ENCODE measurements around the gene SH3D19.
A peak's percentile ranks its signal among the peaks of the same experiment; 100 is the strongest.
"Not testable (repeated sequence)": the region's sequence is repeated elsewhere in the genome, so short reads cannot be mapped to it uniquely, and the experiment has no call there.

SH3D19 gene

GRCh38 chr4:151325949-151326246 is 493 bp upstream of the SH3D19 start:
- Mint-ChIP-seq H3K4me3 (no peak overlapping the region), H3K4me1 (peaks cover 6% of the 10 kb centered on the region), H3K36me3 (no peaks in the 10 kb centered on the region), H3K9me3 (peaks cover 10% of the 10 kb centered on the region), H3K27me3 (peaks cover 40% of the 10 kb centered on the region), H3K27ac (no peak overlapping the region)
- ATAC-seq: no peak

- Mint-ChIP-seq H3K4me1 (peaks cover 6% of the 10 kb centered on the region), H3K36me3 (no peaks in the 10 kb centered on the region), H3K27me3 (peaks cover 48% of the 10 kb centered on the region), H3K9me3 (peaks cover 7% of the 10 kb centered on the region), H3K4me3 (no peak overlapping the region), H3K27ac (no peak overlapping the region)
- ATAC-seq: peak; percentile 39
These were observed 674 bp downstream of the SH3D19 start for GRCh38 chr4:151324752-151325110.

GRCh38 chr4:151324124-151324751 is 1.2 kb downstream of the SH3D19 start:
- no peaks in the 10 kb centered on the region for H3K36me3 Mint-ChIP-seq

GRCh38 chr4:151323667-151324066 is 1.7 kb downstream of the SH3D19 start:
- Mint-ChIP-seq H3K27me3 (peaks cover 51% of the 10 kb centered on the region), H3K27ac (no peak overlapping the region), H3K36me3 (no peaks in the 10 kb centered on the region), H3K4me3 (no peak overlapping the region), H3K9me3 (peaks cover 3% of the 10 kb centered on the region), H3K4me1 (peaks cover 6% of the 10 kb centered on the region)
- ATAC-seq: no peak

More at GRCh38 chr4:151324124-151324751, 1.2 kb downstream of the SH3D19 start:
- no peak for ATAC-seq
- Mint-ChIP-seq H3K4me1 (peaks cover 6% of the 10 kb centered on the region), H3K4me3 (no peak overlapping the region), H3K27ac (no peak overlapping the region), H3K27me3 (peaks cover 51% of the 10 kb centered on the region), H3K9me3 (peaks cover 7% of the 10 kb centered on the region)

GRCh38 chr4:151322570-151322969 is 2.8 kb downstream of the SH3D19 start:
- ATAC-seq: no peak
- H3K27ac Mint-ChIP-seq: no peak overlapping the region
- peaks cover 51% of the 10 kb centered on the region for H3K27me3 Mint-ChIP-seq
- H3K36me3 Mint-ChIP-seq: no peaks in the 10 kb centered on the region
- peaks cover 6% of the 10 kb centered on the region for H3K4me1 Mint-ChIP-seq
- no peak overlapping the region for H3K4me3 Mint-ChIP-seq
- peaks cover 3% of the 10 kb centered on the region for H3K9me3 Mint-ChIP-seq

DNA sequence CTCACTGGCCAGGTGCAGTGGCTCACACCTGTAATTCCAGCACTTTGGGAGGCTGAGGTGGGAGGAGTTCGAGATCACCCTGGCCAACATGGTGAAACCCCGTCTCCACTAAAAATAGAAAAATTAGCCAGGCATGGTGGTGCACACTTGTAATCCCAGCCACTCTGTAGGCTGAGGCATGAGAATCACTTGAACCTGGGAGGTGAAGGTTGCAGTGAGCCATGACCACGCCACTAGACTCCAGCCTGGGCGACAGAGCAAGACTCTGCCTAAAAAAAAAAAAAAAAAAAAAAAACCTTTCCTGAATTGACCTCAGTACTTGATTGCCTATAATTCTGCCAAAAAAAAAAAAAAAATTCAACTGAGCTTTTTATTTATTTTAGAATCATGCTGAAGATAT is 3.2 kb downstream of the SH3D19 start:
- not testable (repeated sequence) for H3K36me3 Mint-ChIP-seq, H3K9me3 Mint-ChIP-seq, H3K27ac Mint-ChIP-seq, H3K4me3 Mint-ChIP-seq, H3K4me1 Mint-ChIP-seq, ATAC-seq
- peaks cover 51% of the 10 kb centered on the region for H3K27me3 Mint-ChIP-seq

GRCh38 chr4:151321586-151321985 is 3.8 kb downstream of the SH3D19 start:
- peaks cover 51% of the 10 kb centered on the region for H3K27me3 Mint-ChIP-seq
- ATAC-seq: no peak
- no peak overlapping the region for H3K4me3 Mint-ChIP-seq
- H3K27ac Mint-ChIP-seq: no peak overlapping the region
- H3K4me1 Mint-ChIP-seq: peaks cover 6% of the 10 kb centered on the region
- peaks cover 3% of the 10 kb centered on the region for H3K9me3 Mint-ChIP-seq
- H3K36me3 Mint-ChIP-seq: no peaks in the 10 kb centered on the region

GRCh38 chr4:151319490-151319889 is 5.9 kb downstream of the SH3D19 start:
- H3K27me3 Mint-ChIP-seq: peaks cover 34% of the 10 kb centered on the region
- no peak for ATAC-seq
- no peak overlapping the region for H3K27ac Mint-ChIP-seq
- no peak overlapping the region for H3K4me3 Mint-ChIP-seq
- no peaks in the 10 kb centered on the region for H3K36me3 Mint-ChIP-seq
- no peaks in the 10 kb centered on the region for H3K9me3 Mint-ChIP-seq
- no peaks in the 10 kb centered on the region for H3K4me1 Mint-ChIP-seq

DNA sequence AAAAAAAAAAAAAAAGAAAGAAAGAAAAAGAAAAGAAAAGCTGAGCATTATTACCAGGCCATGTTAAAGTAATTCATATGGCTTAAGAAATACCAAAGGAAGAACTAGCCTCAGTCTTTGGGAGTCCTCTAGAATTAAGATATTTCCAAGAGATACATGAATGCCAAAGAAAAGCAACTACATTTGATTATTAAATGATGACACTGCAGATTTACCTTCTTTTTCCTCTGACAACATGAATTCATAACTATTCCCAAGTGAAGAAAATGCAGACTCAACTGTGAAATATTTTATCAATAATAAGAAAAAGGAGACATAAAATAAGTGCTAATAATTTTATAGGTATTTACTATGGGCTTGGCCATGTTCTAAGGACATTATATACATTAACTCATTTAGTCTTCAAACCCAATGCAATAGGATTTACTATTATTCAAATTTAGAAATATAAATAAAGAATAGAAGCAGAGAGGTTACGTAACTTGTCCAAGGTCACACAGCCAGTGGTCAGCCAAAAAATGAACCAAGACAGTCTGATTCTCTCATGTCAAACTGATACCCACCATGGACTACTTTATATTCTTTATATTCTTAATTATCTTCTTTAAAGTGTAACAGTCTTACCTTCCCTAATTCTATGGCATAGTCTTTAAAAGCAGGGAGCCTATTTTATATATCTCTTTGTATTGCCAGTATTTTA is 6.9 kb downstream of the SH3D19 start:
- Mint-ChIP-seq H3K27ac (no peak overlapping the region), H3K27me3 (peaks cover 23% of the 10 kb centered on the region), H3K4me3 (no peak overlapping the region), H3K9me3 (no peaks in the 10 kb centered on the region), H3K4me1 (no peaks in the 10 kb centered on the region), H3K36me3 (no peaks in the 10 kb centered on the region)
- ATAC-seq: no peak

DNA sequence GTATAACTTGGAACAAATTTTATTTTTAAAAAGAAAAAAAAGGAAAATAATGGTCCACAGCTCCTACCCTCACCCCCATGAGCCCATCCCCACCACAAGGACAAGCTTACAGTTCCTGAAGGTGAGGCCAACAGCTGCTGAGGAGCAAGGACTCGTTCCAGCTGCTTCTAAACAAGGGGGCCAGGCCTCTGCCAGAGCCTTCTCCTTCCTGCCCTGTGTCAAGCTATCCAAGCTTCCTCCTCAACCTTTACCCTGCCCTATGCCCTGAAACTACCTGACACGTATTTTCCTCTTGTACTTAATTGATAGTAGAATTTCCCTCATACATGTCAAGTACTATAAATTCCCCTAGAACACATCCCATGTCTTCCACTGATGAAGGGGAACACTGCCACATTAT is 8.8 kb downstream of the SH3D19 start:
- Mint-ChIP-seq H3K9me3 (no peaks in the 10 kb centered on the region), H3K36me3 (no peaks in the 10 kb centered on the region), H3K27me3 (peaks cover 11% of the 10 kb centered on the region), H3K4me1 (no peaks in the 10 kb centered on the region), H3K27ac (no peak overlapping the region), H3K4me3 (no peak overlapping the region)
- ATAC-seq: no peak

DNA sequence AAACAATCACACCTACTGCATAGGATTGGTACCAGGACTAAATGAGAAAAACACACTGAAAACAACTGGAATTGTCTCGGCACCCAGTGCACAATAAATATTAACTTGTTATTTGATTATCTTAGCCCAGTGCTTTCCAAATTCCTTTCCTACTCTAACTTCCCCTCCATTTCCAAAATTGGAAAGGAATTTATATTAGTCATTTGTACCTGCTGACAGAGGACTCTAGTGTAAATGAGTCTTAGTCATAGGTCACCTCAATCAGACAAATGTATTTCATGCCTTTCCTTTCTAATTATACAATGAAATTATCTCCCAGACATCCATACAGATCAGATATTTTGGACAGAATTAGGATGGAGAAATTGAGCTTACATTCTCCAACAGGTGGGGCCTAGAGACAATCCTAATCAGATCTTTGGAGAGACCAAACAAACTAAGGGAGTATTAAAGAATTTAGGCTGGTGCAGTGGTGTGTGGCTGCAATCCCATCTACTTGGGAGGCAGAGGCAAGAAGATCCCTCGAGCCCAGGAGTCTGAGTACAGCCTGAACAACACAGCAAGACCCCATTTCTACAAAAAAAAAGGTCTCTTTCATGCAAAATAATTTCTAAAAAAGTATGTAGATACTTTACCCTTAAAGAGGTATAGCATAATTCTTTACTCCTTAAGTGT is 10.1 kb downstream of the SH3D19 start:
- Mint-ChIP-seq H3K4me3 (no peak overlapping the region), H3K9me3 (no peaks in the 10 kb centered on the region), H3K36me3 (no peaks in the 10 kb centered on the region), H3K4me1 (no peaks in the 10 kb centered on the region), H3K27ac (no peak overlapping the region), H3K27me3 (peaks cover 9% of the 10 kb centered on the region)
- no peak for ATAC-seq

GRCh38 chr4:151314479-151314878 is 10.9 kb downstream of the SH3D19 start:
- H3K27me3 Mint-ChIP-seq: peaks cover under 1% of the 10 kb centered on the region
- no peaks in the 10 kb centered on the region for H3K36me3 Mint-ChIP-seq
- H3K27ac Mint-ChIP-seq: no peak overlapping the region
- H3K4me3 Mint-ChIP-seq: no peak overlapping the region
- H3K9me3 Mint-ChIP-seq: no peaks in the 10 kb centered on the region
- ATAC-seq: no peak
- no peaks in the 10 kb centered on the region for H3K4me1 Mint-ChIP-seq

DNA sequence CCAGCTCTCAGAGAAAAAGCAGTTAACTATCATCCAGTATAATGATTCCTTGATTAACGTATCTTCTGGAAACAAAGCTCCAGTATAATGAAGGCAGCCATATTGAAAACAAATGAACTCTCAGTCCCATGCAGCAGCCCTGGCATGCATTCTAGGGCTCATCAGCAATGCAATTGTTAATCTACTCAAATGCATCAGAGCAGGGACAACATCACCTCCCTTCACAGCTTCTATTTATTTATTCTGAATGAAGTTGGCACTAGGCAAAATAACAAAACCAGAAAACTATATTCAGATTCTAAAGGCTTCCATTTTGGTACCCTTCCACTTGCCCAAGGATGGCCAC is 11.4 kb downstream of the SH3D19 start:
- Mint-ChIP-seq H3K9me3 (no peaks in the 10 kb centered on the region), H3K4me1 (no peaks in the 10 kb centered on the region), H3K36me3 (no peaks in the 10 kb centered on the region), H3K4me3 (no peak overlapping the region), H3K27ac (no peak overlapping the region), H3K27me3 (no peaks in the 10 kb centered on the region)
- ATAC-seq: no peak

GRCh38 chr4:151313306-151314009 is 11.9 kb downstream of the SH3D19 start:
- Mint-ChIP-seq H3K4me1 (no peaks in the 10 kb centered on the region), H3K27me3 (no peaks in the 10 kb centered on the region), H3K27ac (no peak overlapping the region), H3K4me3 (no peak overlapping the region), H3K9me3 (no peaks in the 10 kb centered on the region), H3K36me3 (no peaks in the 10 kb centered on the region)
- ATAC-seq: no peak

DNA sequence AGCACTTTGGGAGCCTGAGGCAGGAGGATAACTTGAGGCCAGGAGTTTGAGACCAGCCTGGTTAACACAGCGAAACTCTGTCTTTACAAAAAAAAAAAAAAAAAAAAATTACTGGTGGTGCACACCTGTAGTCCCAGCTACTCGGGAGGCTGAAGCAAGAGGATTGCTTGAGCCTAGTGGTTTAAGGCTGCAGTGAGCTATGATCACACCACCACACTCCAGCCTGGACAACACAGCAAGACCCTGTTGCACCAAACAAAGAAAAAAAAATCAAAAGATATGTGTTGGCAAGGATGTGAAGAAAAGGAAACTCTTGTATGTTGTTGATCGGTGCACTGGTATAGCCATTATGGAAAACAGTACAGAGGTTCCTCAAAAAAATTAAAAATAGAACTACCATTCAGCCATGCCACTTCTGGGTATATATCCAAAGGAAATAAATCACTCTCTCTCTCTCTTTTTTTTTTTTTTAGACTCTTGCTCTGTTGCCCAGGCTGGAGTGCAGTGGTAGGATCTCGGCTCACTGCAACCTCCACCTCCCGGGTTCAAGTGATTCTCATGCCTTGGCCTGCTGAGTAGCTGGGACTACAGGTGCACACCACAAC is 15.2 kb downstream of the SH3D19 start:
- Mint-ChIP-seq H3K4me1 (no peaks in the 10 kb centered on the region), H3K27me3 (no peaks in the 10 kb centered on the region), H3K27ac (no peak overlapping the region), H3K9me3 (no peaks in the 10 kb centered on the region), H3K4me3 (no peak overlapping the region), H3K36me3 (no peaks in the 10 kb centered on the region)
- ATAC-seq: no peak
